Liver (tissue), 9 donors: Measurements from ENCODE around the gene FARP1. TPM values are rescaled to one million over a fixed set of nuclear protein-coding genes. Genes with fewer than 3 reads are reported as not detected.

ENCODE experiments used
- DNase-seq: peaks from one replicate; pipeline ENCODE4 v3.0.0-alpha.2; 2017; ENCODE audit warnings: low spot score
- H3K27ac ChIP-seq, 2 donors: one replicate each; pipeline ENCODE4 v1.7.0; 2013; ENCODE audit warnings: inconsistent platforms in 2 of 2, low read length in 2 of 2, control low read depth in 1 of 2, low read depth in 1 of 2, mild to moderate bottlenecking in 1 of 2
- H3K27me3 ChIP-seq, 4 donors: one replicate each; pipeline versions ENCODE4 v1.6.1 to v1.7.0; 2013; ENCODE audit warnings: low read length in 3 of 4, inconsistent platforms in 1 of 4, mild to moderate bottlenecking in 1 of 4, moderate library complexity in 1 of 4; ENCODE audit not compliant: control insufficient read depth in 4 of 4, insufficient read depth in 4 of 4
- H3K36me3 ChIP-seq, 4 donors: one replicate each; pipeline versions ENCODE4 v1.6.1 to v1.7.0; 2013; ENCODE audit warnings: low read length in 3 of 4, mild to moderate bottlenecking in 3 of 4, low read depth in 1 of 4, moderate library complexity in 1 of 4; ENCODE audit not compliant: control insufficient read depth in 4 of 4, insufficient read depth in 3 of 4
- H3K4me1 ChIP-seq, 4 donors: one replicate each; pipeline versions ENCODE4 v1.6.1 to v1.7.0; 2013; ENCODE audit warnings: low read length in 3 of 4, mild to moderate bottlenecking in 3 of 4, moderate library complexity in 1 of 4; ENCODE audit not compliant: control insufficient read depth in 4 of 4, insufficient read depth in 4 of 4
- H3K4me3 ChIP-seq, 3 donors: one replicate each; pipeline versions ENCODE4 v1.6.1 to v1.7.0; 2013; ENCODE audit warnings: low read length in 3 of 3, control low read depth in 1 of 3, low read depth in 1 of 3, mild to moderate bottlenecking in 1 of 3
- H3K9ac ChIP-seq, 2 donors: one replicate each; pipeline ENCODE4 v1.7.0; 2013; ENCODE audit warnings: low read length in 2 of 2, mild to moderate bottlenecking in 2 of 2, moderate library complexity in 2 of 2, control low read depth in 1 of 2, low read depth in 1 of 2
- H3K9me3 ChIP-seq, 4 donors: one replicate each; pipeline versions ENCODE4 v1.6.1 to v1.7.0; 2013; ENCODE audit warnings: low read length in 3 of 4; ENCODE audit not compliant: control insufficient read depth in 4 of 4
- CTCF ChIP-seq: fragments of 150-350 bp; IDR thresholded peaks from 2 replicates; pipeline ENCODE4 v1.5.1; 2017; ENCODE audit warnings: improper control_type of control experiment, low read depth, low read length; ENCODE audit not compliant: missing input control
- EGR1 ChIP-seq, 2 donors: IDR thresholded peaks; 2 replicates each; pipeline ENCODE4 v1.6.1; 2016 to 2018; ENCODE audit warnings: antibody characterized with exemption in 2 of 2, low read depth in 2 of 2
- FOXA1 ChIP-seq: IDR thresholded peaks from 2 replicates; pipeline ENCODE4 v1.6.1; 2016; ENCODE audit warnings: antibody characterized with exemption
- FOXA2 ChIP-seq: IDR thresholded peaks from 2 replicates; pipeline ENCODE4 v1.6.1; 2016; ENCODE audit warnings: antibody characterized with exemption
- HNF4A ChIP-seq, 2 donors: conservative IDR thresholded peaks; 2 replicates each; pipeline ENCODE4 v1.6.1; 2016; ENCODE audit warnings: antibody characterized with exemption in 2 of 2, mild to moderate bottlenecking in 2 of 2
- JUND ChIP-seq, 2 donors: IDR thresholded peaks; 2 replicates each; pipeline ENCODE4 v1.6.1; 2016; ENCODE audit warnings: antibody characterized with exemption in 2 of 2
- RAD21 ChIP-seq, 2 donors: IDR thresholded peaks; 2 replicates each; pipeline ENCODE4 v1.6.1; 2016; ENCODE audit warnings: antibody characterized with exemption in 2 of 2, mild to moderate bottlenecking in 2 of 2
- REST ChIP-seq: IDR thresholded peaks from 2 replicates; pipeline ENCODE4 v1.6.1; 2016; ENCODE audit warnings: antibody characterized with exemption, mild to moderate bottlenecking
- RXRA ChIP-seq, 2 donors: IDR thresholded peaks; 2 replicates each; pipeline ENCODE4 v1.6.1; 2017 to 2018; ENCODE audit warnings: antibody characterized with exemption in 2 of 2, mild to moderate bottlenecking in 1 of 2
- SP1 ChIP-seq: IDR thresholded peaks from 2 replicates; pipeline ENCODE4 v1.6.1; 2018; ENCODE audit warnings: antibody characterized with exemption, mild to moderate bottlenecking
- TAF1 ChIP-seq: conservative IDR thresholded peaks from 2 replicates; pipeline ENCODE4 v1.6.1; 2016; ENCODE audit warnings: antibody characterized with exemption, mild to moderate bottlenecking
- YY1 ChIP-seq: IDR thresholded peaks from 2 replicates; pipeline ENCODE4 v1.6.1; 2016; ENCODE audit warnings: antibody characterized with exemption, mild to moderate bottlenecking
- WGBS: extraction: QIAGEN DNeasy Blood & Tissue Kit; methylation state at CpG from one replicate; pipeline ENCODE4 v1.1.7; 2013; 5-methylcytosine and 5-hydroxymethylcytosine counted together
- polyA plus RNA-seq, 2 donors: library from polyadenylated mRNA; stranded (reverse) in 1 of 2; unstranded in 1 of 2; fragments of 200-250 nt in 1 of 2; fragments of >200 nt in 1 of 2; fragmentation: Nextera tagmentation in 1 of 2; extraction: Ambion mirVana in 1 of 2; gene quantifications; one replicate each; pipeline versions ENCODE4 v1.2.1 to v1.2.3, GENCODE V29; 2013 to 2015
- total RNA-seq, 2 donors: library from RNA; depleted of rRNA; stranded (reverse); fragments of >200 nt; gene quantifications; one replicate each; pipeline ENCODE4 v1.2.3, GENCODE V29; 2014
- TF ChIP-seq, protein P1 (sequence below): IDR thresholded peaks from 2 replicates; pipeline ENCODE4 v1.6.1; 2016; ENCODE audit warnings: antibody characterized with exemption
- TF ChIP-seq, protein P2 (sequence below): IDR thresholded peaks from 2 replicates; pipeline ENCODE4 v1.6.1; 2016; ENCODE audit warnings: antibody characterized with exemption
- donor health status: healthy.
- donor health status: healthy.
- donor health status: healthy.
- donor health status: healthy.
- donor health status: healthy.

The FARP1 gene
- total and polyA plus RNA-seq, 4 donors, result 28.4 to 62.6 (median 39.8) TPM

- TF ChIP-seq, protein P1, sequence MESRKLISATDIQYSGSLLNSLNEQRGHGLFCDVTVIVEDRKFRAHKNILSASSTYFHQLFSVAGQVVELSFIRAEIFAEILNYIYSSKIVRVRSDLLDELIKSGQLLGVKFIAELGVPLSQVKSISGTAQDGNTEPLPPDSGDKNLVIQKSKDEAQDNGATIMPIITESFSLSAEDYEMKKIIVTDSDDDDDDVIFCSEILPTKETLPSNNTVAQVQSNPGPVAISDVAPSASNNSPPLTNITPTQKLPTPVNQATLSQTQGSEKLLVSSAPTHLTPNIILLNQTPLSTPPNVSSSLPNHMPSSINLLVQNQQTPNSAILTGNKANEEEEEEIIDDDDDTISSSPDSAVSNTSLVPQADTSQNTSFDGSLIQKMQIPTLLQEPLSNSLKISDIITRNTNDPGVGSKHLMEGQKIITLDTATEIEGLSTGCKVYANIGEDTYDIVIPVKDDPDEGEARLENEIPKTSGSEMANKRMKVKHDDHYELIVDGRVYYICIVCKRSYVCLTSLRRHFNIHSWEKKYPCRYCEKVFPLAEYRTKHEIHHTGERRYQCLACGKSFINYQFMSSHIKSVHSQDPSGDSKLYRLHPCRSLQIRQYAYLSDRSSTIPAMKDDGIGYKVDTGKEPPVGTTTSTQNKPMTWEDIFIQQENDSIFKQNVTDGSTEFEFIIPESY, result no peak
- TF ChIP-seq SP1, result peak; percentile 31
Observed at GRCh38 chr13:98403076-98403475, 260.2 kb downstream of the FARP1 start (continued).

DNA sequence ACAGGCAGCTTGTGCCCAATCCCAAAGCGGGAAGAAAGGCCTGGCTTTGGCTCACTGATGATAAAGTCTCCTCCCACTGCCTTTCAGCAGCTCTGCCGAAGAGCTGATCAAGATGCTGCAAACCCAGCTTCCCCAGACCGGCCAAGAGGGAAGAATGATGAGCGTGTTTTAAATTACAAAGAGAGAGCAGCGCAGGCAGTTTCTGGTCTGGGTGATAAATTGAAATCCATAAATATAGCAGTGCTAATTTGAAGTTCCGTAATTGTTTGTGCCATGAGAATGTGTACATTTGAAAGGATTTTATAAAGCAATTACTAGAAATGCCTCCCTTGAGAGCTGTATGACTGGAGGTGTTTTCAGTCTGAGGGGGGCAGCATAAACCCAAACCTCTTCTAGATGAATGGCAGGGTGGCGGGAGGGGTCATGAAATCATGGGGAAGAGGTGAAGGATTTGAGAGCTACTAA, 262.2 kb downstream of the FARP1 start:
- Histone ChIP-seq H3K36me3 (peaks cover 0 to 11% (median 7%) of the 10 kb centered on the region in 4 donors), H3K4me1 (peaks cover 0 to 12% (median 6%) of the 10 kb centered on the region in 4 donors), H3K4me3 (no peak overlapping the region), H3K9me3 (no peaks in the 10 kb centered on the region), H3K9ac (no peak overlapping the region), H3K27me3 (no peaks in the 10 kb centered on the region), H3K27ac (no peak overlapping the region)
- DNase-seq, result no peak
- TF ChIP-seq RAD21 (IDR thresholded peaks at IDR 0.05), result peak; percentile 13 to 18
- TF ChIP-seq SP1, result no peak
- WGBS, result 68% methylated on average over 7 of the region's 7 CpGs

DNA sequence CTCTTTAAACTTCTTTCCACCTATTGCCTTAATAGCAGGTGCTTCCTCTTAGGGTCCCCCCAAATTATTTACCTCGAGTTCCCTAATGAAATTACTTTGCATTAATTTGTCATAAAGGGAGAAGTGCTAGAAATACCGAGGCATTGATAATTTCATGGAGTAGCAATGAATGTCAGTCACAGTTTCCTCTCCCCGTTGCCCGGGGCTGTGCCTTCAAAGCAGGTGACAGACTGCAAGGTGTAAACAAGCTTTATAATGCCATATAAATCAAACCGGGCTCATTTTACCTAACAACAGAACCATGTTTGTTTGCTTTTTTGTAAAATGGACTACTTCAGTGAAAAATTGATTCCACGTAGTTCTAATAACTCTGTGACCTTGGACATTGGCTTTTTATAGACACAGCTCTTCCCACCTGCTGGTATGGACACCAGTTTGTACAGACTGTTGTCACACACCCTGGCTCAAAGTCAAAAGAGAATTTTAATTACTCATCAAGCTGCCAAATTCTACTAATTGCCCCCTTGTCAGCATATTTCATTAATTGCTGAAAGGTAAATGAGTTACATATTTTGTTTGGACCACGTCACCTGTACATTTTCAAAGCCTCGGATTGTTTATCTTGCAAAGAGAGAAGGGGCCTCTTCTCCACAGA, 262.9 kb downstream of the FARP1 start:
- no peak for DNase-seq

GRCh38 chr13:98406427-98406826, 263.5 kb downstream of the FARP1 start:
- TF ChIP-seq, protein P2, sequence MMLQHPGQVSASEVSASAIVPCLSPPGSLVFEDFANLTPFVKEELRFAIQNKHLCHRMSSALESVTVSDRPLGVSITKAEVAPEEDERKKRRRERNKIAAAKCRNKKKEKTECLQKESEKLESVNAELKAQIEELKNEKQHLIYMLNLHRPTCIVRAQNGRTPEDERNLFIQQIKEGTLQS, result no peak
- TF ChIP-seq TAF1 (no peak), JUND (IDR thresholded peaks at IDR 0.05) (no peak), CTCF (no peak), RAD21 (IDR thresholded peaks at IDR 0.05) (no peak), RXRA (IDR thresholded peaks at IDR 0.05) (no peak), FOXA1 (no peak), REST (no peak), SP1 (no peak), YY1 (no peak), FOXA2 (no peak)
- no peak overlapping the region for H3K4me3 ChIP-seq
- peaks cover 0 to 17% (median 8%) of the 10 kb centered on the region in 4 donors for H3K36me3 ChIP-seq
- H3K27me3 ChIP-seq, result no peaks in the 10 kb centered on the region
- no peak for DNase-seq
- H3K4me1 ChIP-seq, result peaks cover 0 to 12% (median 6%) of the 10 kb centered on the region in 4 donors
- H3K9ac ChIP-seq, result no peak overlapping the region
- 93% methylated on average over 9 of the region's 9 CpGs for WGBS
- no peaks in the 10 kb centered on the region for H3K9me3 ChIP-seq
- H3K27ac ChIP-seq, result no peak overlapping the region

More for the DNA sequence above, 262.9 kb downstream of the FARP1 start:
- H3K36me3 ChIP-seq, result peaks cover 0 to 17% (median 6%) of the 10 kb centered on the region in 4 donors
- TF ChIP-seq EGR1 (IDR thresholded peaks at IDR 0.05; ENCODE audit: low read depth in 2 of 2), result no peak
- no peak for TF ChIP-seq FOXA2
- TF ChIP-seq RAD21 (IDR thresholded peaks at IDR 0.05), result peak in 1 of 2 donors; percentile 18
- TF ChIP-seq, protein P2, result no peak
- no peak for TF ChIP-seq RXRA (IDR thresholded peaks at IDR 0.05)
- peak; percentile 38 to 66 for TF ChIP-seq HNF4A (conservative IDR thresholded peaks at IDR 0.05)
- no peak overlapping the region for H3K4me3 ChIP-seq
- WGBS, result 53% methylated on average over 8 of the region's 8 CpGs
- no peaks in the 10 kb centered on the region for H3K9me3 ChIP-seq
- H3K4me1 ChIP-seq, result peaks cover 0 to 12% (median 6%) of the 10 kb centered on the region in 4 donors
- no peak overlapping the region for H3K9ac ChIP-seq
- no peak overlapping the region for H3K27ac ChIP-seq
- H3K27me3 ChIP-seq, result no peaks in the 10 kb centered on the region
